CD8-positive, alpha-beta memory T cell (primary cell): ENCODE results near the gene CHST2. TPM values are rescaled to one million over a fixed set of nuclear protein-coding genes. Genes with fewer than 3 reads are reported as not detected.
A peak's percentile ranks its signal among the peaks of the same experiment; 100 is the strongest.

Experiments
- CTCF ChIA-PET: fragments of 350-600 bp; sonication (Branson Sonifier 250); formaldehyde crosslinking; loops from one replicate; lab custom pipeline; 2021; ENCODE audit warnings: antibody characterized with exemption; lab: Charles Lee
- POLR2A ChIA-PET: fragments of 350-600 bp; sonication (Branson Sonifier 250); formaldehyde crosslinking; loops from one replicate; lab custom pipeline; 2021; ENCODE audit warnings: antibody characterized with exemption; lab: Charles Lee
- DNase-seq, 5 donors: peaks; one replicate each; pipeline versions ENCODE4 v3.0.0 to v3.0.0-alpha.2; 2020 to 2022; ENCODE audit warnings: mixed read lengths in 1 of 5
- H3K27ac ChIP-seq: one replicate; pipeline ENCODE4 v1.7.0; 2013; ENCODE audit warnings: low read depth, mild to moderate bottlenecking, low read length, moderate library complexity
- H3K27me3 ChIP-seq: 2 replicates; pipeline ENCODE4 v1.7.0; 2013; ENCODE audit warnings: low read length, mild to moderate bottlenecking; ENCODE audit not compliant: insufficient read depth, poor library complexity, severe bottlenecking
- H3K36me3 ChIP-seq: 2 replicates; pipeline ENCODE4 v1.7.0; 2013; ENCODE audit warnings: mild to moderate bottlenecking, low read length, moderate library complexity; ENCODE audit not compliant: insufficient read depth
- H3K4me1 ChIP-seq: 2 replicates; pipeline ENCODE4 v1.7.0; 2013; ENCODE audit warnings: mild to moderate bottlenecking, low read length, moderate library complexity; ENCODE audit not compliant: insufficient read depth
- H3K4me3 ChIP-seq: 2 replicates; pipeline ENCODE4 v1.7.0; 2013; ENCODE audit warnings: mild to moderate bottlenecking, low read length
- H3K9me3 ChIP-seq: 2 replicates; pipeline ENCODE4 v1.7.0; 2013; ENCODE audit warnings: mild to moderate bottlenecking, low read length
- H3K27ac Mint-ChIP-seq, 8 donors: one replicate each; pipeline ENCODE4 v1.8.0; 2020 to 2021; ENCODE audit warnings: mixed read lengths in 8 of 8, mild to moderate bottlenecking in 6 of 8, inconsistent platforms in 3 of 8, moderate library complexity in 3 of 8
- H3K27me3 Mint-ChIP-seq, 2 donors: one replicate each; pipeline ENCODE4 v1.8.0; 2020 to 2021; ENCODE audit warnings: mixed read lengths in 2 of 2, mild to moderate bottlenecking in 1 of 2, moderate library complexity in 1 of 2
- H3K36me3 Mint-ChIP-seq, 3 donors: one replicate each; pipeline ENCODE4 v1.8.0; 2020 to 2021; ENCODE audit warnings: mixed read lengths in 3 of 3, inconsistent platforms in 1 of 3, mild to moderate bottlenecking in 1 of 3
- H3K4me1 Mint-ChIP-seq, 3 donors: one replicate each; pipeline ENCODE4 v1.8.0; 2020 to 2021; ENCODE audit warnings: mixed read lengths in 3 of 3, inconsistent platforms in 1 of 3, mild to moderate bottlenecking in 1 of 3
- H3K4me3 Mint-ChIP-seq, 7 donors: one replicate each; pipeline ENCODE4 v1.8.0; 2020 to 2021; ENCODE audit warnings: mixed read lengths in 7 of 7, mild to moderate bottlenecking in 6 of 7, moderate library complexity in 4 of 7, inconsistent platforms in 2 of 7
- H3K9me3 Mint-ChIP-seq, 5 donors: one replicate each; pipeline ENCODE4 v1.8.0; 2020 to 2022; ENCODE audit warnings: mixed read lengths in 5 of 5, mild to moderate bottlenecking in 3 of 5, moderate library complexity in 2 of 5, inconsistent platforms in 1 of 5
- polyA plus RNA-seq: library from polyadenylated mRNA; unstranded; fragments of 300-500 nt; fragmentation: Illumina TruSeq; gene quantifications from one replicate; pipeline ENCODE4 v1.2.3, GENCODE V29; 2021
- total RNA-seq, 2 experiments: library from RNA; stranded (reverse); gene quantifications; one replicate each; pipeline ENCODE4 v1.2.3, GENCODE V29; 2021

CHST2 gene
- total and polyA plus RNA-seq, 3 experiments from 2014 or later: 2.9 to 6.2 (median 3.0) TPM

- no peak for DNase-seq
- H3K9me3 Mint-ChIP-seq: no peaks in the 10 kb centered on the region
- no peaks in the 10 kb centered on the region for H3K36me3 ChIP-seq
- H3K36me3 Mint-ChIP-seq: no peaks in the 10 kb centered on the region
- no peak overlapping the region for H3K4me3 Mint-ChIP-seq
- H3K27ac Mint-ChIP-seq: no peak overlapping the region
- no peaks in the 10 kb centered on the region for H3K9me3 ChIP-seq
- H3K27me3 Mint-ChIP-seq: peaks cover 7 to 33% of the 10 kb centered on the region in 2 donors
- CTCF ChIA-PET: no interaction called here
- H3K27ac ChIP-seq: no peak overlapping the region
- H3K4me1 Mint-ChIP-seq: peaks cover 3 to 9% (median 5%) of the 10 kb centered on the region in 3 donors
- H3K4me3 ChIP-seq: no peak overlapping the region
- POLR2A ChIA-PET: no interaction called here
- no peaks in the 10 kb centered on the region for H3K4me1 ChIP-seq
- no peaks in the 10 kb centered on the region for H3K27me3 ChIP-seq
These were observed 39.4 kb upstream of the CHST2 start for GRCh38 chr3:143080196-143080595.

- H3K36me3 ChIP-seq: no peaks in the 10 kb centered on the region
- no peak overlapping the region for H3K4me3 ChIP-seq
- H3K36me3 Mint-ChIP-seq: no peaks in the 10 kb centered on the region
- no peaks in the 10 kb centered on the region for H3K4me1 ChIP-seq
- peaks cover 7 to 33% of the 10 kb centered on the region in 2 donors for H3K27me3 Mint-ChIP-seq
- ChIA-PET CTCF (no interaction called here), POLR2A (no interaction called here)
- DNase-seq: no peak
- H3K4me1 Mint-ChIP-seq: peaks cover 3 to 9% (median 5%) of the 10 kb centered on the region in 3 donors
- no peak overlapping the region for H3K4me3 Mint-ChIP-seq
- no peak overlapping the region for H3K27ac Mint-ChIP-seq
- no peaks in the 10 kb centered on the region for H3K27me3 ChIP-seq
- H3K27ac ChIP-seq: no peak overlapping the region
- H3K9me3 ChIP-seq: no peaks in the 10 kb centered on the region
- no peaks in the 10 kb centered on the region for H3K9me3 Mint-ChIP-seq
These were observed 38.2 kb upstream of the CHST2 start for GRCh38 chr3:143081365-143081764.

- Mint-ChIP-seq H3K4me1 (peaks cover 3 to 9% (median 5%) of the 10 kb centered on the region in 3 donors), H3K9me3 (no peaks in the 10 kb centered on the region), H3K4me3 (peak overlapping the region in 3 of 7 donors; percentile 20 to 39 (median 29)), H3K27ac (no peak overlapping the region), H3K36me3 (no peaks in the 10 kb centered on the region), H3K27me3 (peaks cover 7 to 30% of the 10 kb centered on the region in 2 donors)
- Histone ChIP-seq H3K4me3 (no peak overlapping the region), H3K4me1 (no peaks in the 10 kb centered on the region), H3K36me3 (no peaks in the 10 kb centered on the region), H3K27me3 (no peaks in the 10 kb centered on the region), H3K27ac (no peak overlapping the region), H3K9me3 (no peaks in the 10 kb centered on the region)
- ChIA-PET POLR2A (no interaction called here), CTCF (no interaction called here)
- DNase-seq: no peak
These were observed 37.5 kb upstream of the CHST2 start for GRCh38 chr3:143081844-143082778.

GRCh38 chr3:143083781-143084180 is 35.8 kb upstream of the CHST2 start:
- ChIA-PET CTCF (interaction anchor here (1.0 kb wide), 1 partner anchor 10 kb away, joined by 3 read pairs; no protein-coding TSS in a partner anchor), POLR2A (no interaction called here)
- H3K4me3 ChIP-seq: no peak overlapping the region
- no peak overlapping the region for H3K27ac Mint-ChIP-seq
- H3K36me3 Mint-ChIP-seq: no peaks in the 10 kb centered on the region
- H3K4me3 Mint-ChIP-seq: no peak overlapping the region
- DNase-seq: no peak
- no peaks in the 10 kb centered on the region for H3K36me3 ChIP-seq
- H3K4me1 ChIP-seq: no peaks in the 10 kb centered on the region
- H3K27me3 ChIP-seq: no peaks in the 10 kb centered on the region
- H3K9me3 Mint-ChIP-seq: no peaks in the 10 kb centered on the region
- H3K27ac ChIP-seq: no peak overlapping the region
- H3K4me1 Mint-ChIP-seq: peaks cover 3 to 9% (median 5%) of the 10 kb centered on the region in 3 donors
- H3K27me3 Mint-ChIP-seq: peaks cover 6 to 25% of the 10 kb centered on the region in 2 donors
- H3K9me3 ChIP-seq: no peaks in the 10 kb centered on the region

GRCh38 chr3:143084856-143085731 is 34.5 kb upstream of the CHST2 start:
- Histone ChIP-seq H3K27ac (peak overlapping the region; percentile 73), H3K9me3 (no peaks in the 10 kb centered on the region), H3K4me1 (no peaks in the 10 kb centered on the region), H3K36me3 (no peaks in the 10 kb centered on the region), H3K27me3 (no peaks in the 10 kb centered on the region), H3K4me3 (no peak overlapping the region)
- Mint-ChIP-seq H3K9me3 (no peaks in the 10 kb centered on the region), H3K4me3 (no peak overlapping the region), H3K36me3 (no peaks in the 10 kb centered on the region), H3K4me1 (peaks cover 3 to 9% (median 5%) of the 10 kb centered on the region in 3 donors), H3K27ac (no peak overlapping the region), H3K27me3 (peaks cover 6 to 25% of the 10 kb centered on the region in 2 donors)
- no peak for DNase-seq
- ChIA-PET POLR2A (no interaction called here), CTCF (no interaction called here)

- Histone ChIP-seq H3K4me3 (no peak overlapping the region), H3K4me1 (no peaks in the 10 kb centered on the region), H3K27ac (no peak overlapping the region), H3K9me3 (no peaks in the 10 kb centered on the region), H3K36me3 (no peaks in the 10 kb centered on the region), H3K27me3 (no peaks in the 10 kb centered on the region)
- no peaks in the 10 kb centered on the region for H3K4me1 Mint-ChIP-seq
- H3K27ac Mint-ChIP-seq: no peak overlapping the region
- no peak for DNase-seq
- POLR2A ChIA-PET: no interaction called here
- no peaks in the 10 kb centered on the region for H3K36me3 Mint-ChIP-seq
- CTCF ChIA-PET: no interaction called here
- H3K27me3 Mint-ChIP-seq: peaks cover 6 to 7% of the 10 kb centered on the region in 2 donors
- H3K9me3 Mint-ChIP-seq: no peaks in the 10 kb centered on the region
- H3K4me3 Mint-ChIP-seq: no peak overlapping the region
These were observed 30.7 kb upstream of the CHST2 start for GRCh38 chr3:143088835-143089234.

- Histone ChIP-seq H3K4me1 (no peaks in the 10 kb centered on the region), H3K36me3 (no peaks in the 10 kb centered on the region), H3K9me3 (no peaks in the 10 kb centered on the region), H3K27ac (no peak overlapping the region), H3K4me3 (no peak overlapping the region), H3K27me3 (no peaks in the 10 kb centered on the region)
- Mint-ChIP-seq H3K27ac (no peak overlapping the region), H3K4me3 (no peak overlapping the region), H3K36me3 (no peaks in the 10 kb centered on the region), H3K9me3 (no peaks in the 10 kb centered on the region), H3K4me1 (no peaks in the 10 kb centered on the region), H3K27me3 (peaks cover 0 to under 1% of the 10 kb centered on the region in 2 donors)
- CTCF ChIA-PET: no interaction called here
- DNase-seq: no peak
- POLR2A ChIA-PET: no interaction called here
These were observed 29.6 kb upstream of the CHST2 start for GRCh38 chr3:143089965-143090364.

GRCh38 chr3:143090486-143090885 is 29.1 kb upstream of the CHST2 start:
- H3K36me3 Mint-ChIP-seq: no peaks in the 10 kb centered on the region
- no peak overlapping the region for H3K4me3 Mint-ChIP-seq
- no peaks in the 10 kb centered on the region for H3K9me3 Mint-ChIP-seq
- Histone ChIP-seq H3K36me3 (no peaks in the 10 kb centered on the region), H3K9me3 (no peaks in the 10 kb centered on the region), H3K4me3 (no peak overlapping the region), H3K27ac (no peak overlapping the region), H3K27me3 (no peaks in the 10 kb centered on the region), H3K4me1 (no peaks in the 10 kb centered on the region)
- H3K27ac Mint-ChIP-seq: no peak overlapping the region
- no peak for DNase-seq
- H3K27me3 Mint-ChIP-seq: no peaks in the 10 kb centered on the region
- no peaks in the 10 kb centered on the region for H3K4me1 Mint-ChIP-seq
- CTCF ChIA-PET: no interaction called here
- POLR2A ChIA-PET: no interaction called here
